ENCODE results near the gene GRM4. TPM values are rescaled to one million over a fixed set of nuclear protein-coding genes. Genes with fewer than 3 reads are reported as not detected.

GRM4 gene
- total and polyA plus RNA-seq, 9 of the 15 experiments (the other 6 are each of a cell fraction or from before 2014, with no cell fraction given), result 0.18 TPM; not detected in 8

DNA sequence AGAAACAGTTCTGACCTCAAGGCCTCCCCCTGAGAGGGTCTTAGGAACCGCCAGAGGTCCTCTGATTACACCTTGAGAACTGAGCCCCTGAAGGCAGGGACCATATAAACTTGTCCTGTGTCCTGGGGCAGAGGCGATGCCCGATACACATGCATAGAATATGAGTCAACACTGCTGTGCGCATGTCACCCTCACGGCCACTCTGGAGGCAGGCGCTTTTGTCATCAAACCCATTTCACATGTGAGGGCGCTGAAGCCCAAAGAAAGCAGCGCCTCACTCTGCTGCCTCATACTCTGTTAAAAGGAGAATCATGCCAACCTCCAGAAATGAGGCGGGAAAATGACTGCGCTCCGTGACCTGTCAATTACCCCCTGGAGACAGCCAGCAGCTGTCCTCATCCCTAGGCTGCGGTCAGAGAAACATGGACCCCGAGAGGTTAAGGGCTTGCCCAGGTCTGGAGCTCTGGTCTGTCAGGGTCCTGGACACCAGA, 158.3 kb downstream of the GRM4 start (continued):
- TF ChIP-seq, protein P1, sequence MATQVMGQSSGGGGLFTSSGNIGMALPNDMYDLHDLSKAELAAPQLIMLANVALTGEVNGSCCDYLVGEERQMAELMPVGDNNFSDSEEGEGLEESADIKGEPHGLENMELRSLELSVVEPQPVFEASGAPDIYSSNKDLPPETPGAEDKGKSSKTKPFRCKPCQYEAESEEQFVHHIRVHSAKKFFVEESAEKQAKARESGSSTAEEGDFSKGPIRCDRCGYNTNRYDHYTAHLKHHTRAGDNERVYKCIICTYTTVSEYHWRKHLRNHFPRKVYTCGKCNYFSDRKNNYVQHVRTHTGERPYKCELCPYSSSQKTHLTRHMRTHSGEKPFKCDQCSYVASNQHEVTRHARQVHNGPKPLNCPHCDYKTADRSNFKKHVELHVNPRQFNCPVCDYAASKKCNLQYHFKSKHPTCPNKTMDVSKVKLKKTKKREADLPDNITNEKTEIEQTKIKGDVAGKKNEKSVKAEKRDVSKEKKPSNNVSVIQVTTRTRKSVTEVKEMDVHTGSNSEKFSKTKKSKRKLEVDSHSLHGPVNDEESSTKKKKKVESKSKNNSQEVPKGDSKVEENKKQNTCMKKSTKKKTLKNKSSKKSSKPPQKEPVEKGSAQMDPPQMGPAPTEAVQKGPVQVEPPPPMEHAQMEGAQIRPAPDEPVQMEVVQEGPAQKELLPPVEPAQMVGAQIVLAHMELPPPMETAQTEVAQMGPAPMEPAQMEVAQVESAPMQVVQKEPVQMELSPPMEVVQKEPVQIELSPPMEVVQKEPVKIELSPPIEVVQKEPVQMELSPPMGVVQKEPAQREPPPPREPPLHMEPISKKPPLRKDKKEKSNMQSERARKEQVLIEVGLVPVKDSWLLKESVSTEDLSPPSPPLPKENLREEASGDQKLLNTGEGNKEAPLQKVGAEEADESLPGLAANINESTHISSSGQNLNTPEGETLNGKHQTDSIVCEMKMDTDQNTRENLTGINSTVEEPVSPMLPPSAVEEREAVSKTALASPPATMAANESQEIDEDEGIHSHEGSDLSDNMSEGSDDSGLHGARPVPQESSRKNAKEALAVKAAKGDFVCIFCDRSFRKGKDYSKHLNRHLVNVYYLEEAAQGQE (IDR thresholded peaks at IDR 0.05; ENCODE audit: borderline replicate concordance), result peak; percentile 12; the same call in 1 of the 2 replicates
- TF ChIP-seq, protein P1 (CRISPR knock-in tag; IDR thresholded peaks at IDR 0.05; ENCODE audit: low read depth), result no peak
- TF ChIP-seq, protein P2, sequence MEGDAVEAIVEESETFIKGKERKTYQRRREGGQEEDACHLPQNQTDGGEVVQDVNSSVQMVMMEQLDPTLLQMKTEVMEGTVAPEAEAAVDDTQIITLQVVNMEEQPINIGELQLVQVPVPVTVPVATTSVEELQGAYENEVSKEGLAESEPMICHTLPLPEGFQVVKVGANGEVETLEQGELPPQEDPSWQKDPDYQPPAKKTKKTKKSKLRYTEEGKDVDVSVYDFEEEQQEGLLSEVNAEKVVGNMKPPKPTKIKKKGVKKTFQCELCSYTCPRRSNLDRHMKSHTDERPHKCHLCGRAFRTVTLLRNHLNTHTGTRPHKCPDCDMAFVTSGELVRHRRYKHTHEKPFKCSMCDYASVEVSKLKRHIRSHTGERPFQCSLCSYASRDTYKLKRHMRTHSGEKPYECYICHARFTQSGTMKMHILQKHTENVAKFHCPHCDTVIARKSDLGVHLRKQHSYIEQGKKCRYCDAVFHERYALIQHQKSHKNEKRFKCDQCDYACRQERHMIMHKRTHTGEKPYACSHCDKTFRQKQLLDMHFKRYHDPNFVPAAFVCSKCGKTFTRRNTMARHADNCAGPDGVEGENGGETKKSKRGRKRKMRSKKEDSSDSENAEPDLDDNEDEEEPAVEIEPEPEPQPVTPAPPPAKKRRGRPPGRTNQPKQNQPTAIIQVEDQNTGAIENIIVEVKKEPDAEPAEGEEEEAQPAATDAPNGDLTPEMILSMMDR (IDR thresholded peaks at IDR 0.05 in 2 of 3, conservative IDR thresholded peaks at IDR 0.05 in 1 of 3; ENCODE audit: insufficient read depth in 2 of 3, low read depth in 1 of 3, low read length in 3 of 3), result peak in 2 of 3 experiments; percentile 12 to 24; a peak in 3 of 6 replicates
- no peak for TF ChIP-seq GTF2F1 (IDR thresholded peaks at IDR 0.05; ENCODE audit: low read depth, low read length)
- TF ChIP-seq, protein P3, sequence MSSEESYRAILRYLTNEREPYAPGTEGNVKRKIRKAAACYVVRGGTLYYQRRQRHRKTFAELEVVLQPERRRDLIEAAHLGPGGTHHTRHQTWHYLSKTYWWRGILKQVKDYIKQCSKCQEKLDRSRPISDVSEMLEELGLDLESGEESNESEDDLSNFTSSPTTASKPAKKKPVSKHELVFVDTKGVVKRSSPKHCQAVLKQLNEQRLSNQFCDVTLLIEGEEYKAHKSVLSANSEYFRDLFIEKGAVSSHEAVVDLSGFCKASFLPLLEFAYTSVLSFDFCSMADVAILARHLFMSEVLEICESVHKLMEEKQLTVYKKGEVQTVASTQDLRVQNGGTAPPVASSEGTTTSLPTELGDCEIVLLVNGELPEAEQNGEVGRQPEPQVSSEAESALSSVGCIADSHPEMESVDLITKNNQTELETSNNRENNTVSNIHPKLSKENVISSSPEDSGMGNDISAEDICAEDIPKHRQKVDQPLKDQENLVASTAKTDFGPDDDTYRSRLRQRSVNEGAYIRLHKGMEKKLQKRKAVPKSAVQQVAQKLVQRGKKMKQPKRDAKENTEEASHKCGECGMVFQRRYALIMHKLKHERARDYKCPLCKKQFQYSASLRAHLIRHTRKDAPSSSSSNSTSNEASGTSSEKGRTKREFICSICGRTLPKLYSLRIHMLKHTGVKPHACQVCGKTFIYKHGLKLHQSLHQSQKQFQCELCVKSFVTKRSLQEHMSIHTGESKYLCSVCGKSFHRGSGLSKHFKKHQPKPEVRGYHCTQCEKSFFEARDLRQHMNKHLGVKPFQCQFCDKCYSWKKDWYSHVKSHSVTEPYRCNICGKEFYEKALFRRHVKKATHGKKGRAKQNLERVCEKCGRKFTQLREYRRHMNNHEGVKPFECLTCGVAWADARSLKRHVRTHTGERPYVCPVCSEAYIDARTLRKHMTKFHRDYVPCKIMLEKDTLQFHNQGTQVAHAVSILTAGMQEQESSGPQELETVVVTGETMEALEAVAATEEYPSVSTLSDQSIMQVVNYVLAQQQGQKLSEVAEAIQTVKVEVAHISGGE (CRISPR knock-in tag; IDR thresholded peaks at IDR 0.05), result no peak
- TF ChIP-seq FOSL1 (tag; conservative IDR thresholded peaks at IDR 0.05), result no peak
